ENCODE data around the gene WBP2NL.

Gene WBP2NL

GRCh38 chr22:41978732-41979131 lies 19.9 kb upstream of the WBP2NL start:
- DNase-seq (ENCODE audit: low read depth in 2 of 2) = no peak

- no peak for DNase-seq (ENCODE audit: low read depth in 2 of 2)
Observed at GRCh38 chr22:41979423-41980250, 19.0 kb upstream of the WBP2NL start.

DNA sequence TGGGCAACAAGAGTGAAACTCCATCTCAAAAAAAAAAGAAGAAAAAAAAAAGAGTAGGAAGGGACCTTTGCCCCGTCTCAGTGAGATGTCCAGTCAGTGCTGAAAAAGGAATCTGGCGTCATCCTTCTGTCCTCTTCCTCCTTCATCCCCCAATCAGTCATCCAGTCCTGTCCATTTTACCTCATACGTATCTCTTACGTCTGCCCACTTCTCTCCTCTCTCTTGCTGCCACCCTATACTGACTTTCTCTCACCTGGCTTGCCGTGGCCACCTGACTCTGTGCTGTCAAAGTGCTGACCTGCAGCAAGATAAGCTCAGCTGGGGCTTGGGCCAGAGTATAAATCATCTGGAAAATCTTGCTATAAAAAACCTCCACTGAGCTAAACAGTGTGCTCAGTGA lies 15.7 kb upstream of the WBP2NL start:
- DNase-seq (ENCODE audit: low read depth in 2 of 2) = no peak

DNA sequence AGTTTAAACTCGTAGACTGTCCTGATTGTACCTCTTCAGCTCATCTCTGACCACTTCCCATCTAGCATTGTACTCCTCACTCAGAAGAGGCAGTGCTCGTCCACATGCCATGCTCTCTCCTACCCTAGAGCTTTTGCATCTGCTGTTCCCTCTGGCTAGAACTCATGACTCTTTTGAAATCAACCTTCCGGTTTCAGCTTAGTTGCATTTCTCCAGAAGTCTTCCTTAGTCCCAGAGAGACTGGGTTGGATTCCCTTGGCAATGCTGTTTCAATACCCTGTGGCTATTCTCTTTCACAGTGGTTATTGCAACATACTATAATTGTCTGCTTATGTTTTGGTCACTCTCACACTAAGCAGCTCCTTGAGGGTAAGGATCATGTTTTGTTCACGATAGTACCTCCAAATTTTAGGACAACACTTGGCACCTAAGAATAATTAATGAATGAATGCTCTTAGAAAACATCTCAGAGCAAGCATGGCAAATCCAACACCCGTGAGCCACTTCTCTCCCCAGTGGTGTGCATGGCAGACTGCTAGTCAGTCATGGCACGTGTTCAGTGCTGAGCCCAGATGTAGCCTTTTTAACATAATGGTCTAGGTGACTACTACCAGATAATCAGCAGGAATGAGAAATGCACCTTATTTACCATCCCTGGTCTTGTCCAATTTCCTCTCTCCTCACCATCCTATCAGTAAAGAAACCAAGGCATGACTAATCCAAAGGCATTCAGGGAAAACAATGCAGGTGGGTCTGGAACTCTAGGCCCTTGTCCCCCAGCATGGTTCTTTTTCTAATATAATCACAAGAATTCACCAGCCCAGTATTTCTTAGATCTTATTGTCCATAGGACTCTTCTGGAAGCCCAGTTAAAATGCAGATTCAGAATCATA lies 14.8 kb upstream of the WBP2NL start:
- no peak for DNase-seq (ENCODE audit: low read depth in 2 of 2)

GRCh38 chr22:41987276-41987675 lies 11.3 kb upstream of the WBP2NL start:
- DNase-seq (ENCODE audit: low read depth in 2 of 2) = no peak

- no peak for DNase-seq (ENCODE audit: low read depth in 2 of 2)
Observed at GRCh38 chr22:41989246-41989645, 9.3 kb upstream of the WBP2NL start.

- no peak for DNase-seq (ENCODE audit: low read depth in 2 of 2)
Observed at GRCh38 chr22:41991111-41991510, 7.5 kb upstream of the WBP2NL start.

GRCh38 chr22:41992496-41992895 lies 6.1 kb upstream of the WBP2NL start:
- no peak for DNase-seq (ENCODE audit: low read depth in 2 of 2)

DNA sequence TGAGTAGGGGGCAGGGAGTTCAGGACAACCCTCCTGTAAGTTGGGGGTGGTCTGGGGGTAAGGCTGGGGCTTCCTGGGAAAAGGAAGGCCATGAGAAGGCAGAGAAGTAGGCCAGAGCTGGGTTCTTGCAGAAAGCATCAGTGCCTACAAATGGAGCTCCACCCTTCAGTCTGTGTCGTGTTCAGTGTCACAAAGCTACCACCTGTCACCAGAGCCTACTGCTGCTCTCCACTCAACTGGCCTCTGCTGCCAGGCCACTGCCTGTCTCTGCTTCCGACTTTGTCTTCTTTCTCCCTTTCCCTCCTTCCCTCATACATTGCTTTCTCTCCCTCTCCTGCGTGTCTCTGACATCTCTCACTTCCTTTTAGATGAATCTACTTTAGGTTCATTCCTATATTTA lies 3.4 kb upstream of the WBP2NL start:
- DNase-seq (ENCODE audit: low read depth in 2 of 2) = no peak

- no peak for DNase-seq (ENCODE audit: low read depth in 2 of 2)
Observed at GRCh38 chr22:41996826-41997225, 1.8 kb upstream of the WBP2NL start.

GRCh38 chr22:42000466-42000865 lies 1.9 kb downstream of the WBP2NL start:
- DNase-seq (ENCODE audit: low read depth in 2 of 2) = no peak

DNA sequence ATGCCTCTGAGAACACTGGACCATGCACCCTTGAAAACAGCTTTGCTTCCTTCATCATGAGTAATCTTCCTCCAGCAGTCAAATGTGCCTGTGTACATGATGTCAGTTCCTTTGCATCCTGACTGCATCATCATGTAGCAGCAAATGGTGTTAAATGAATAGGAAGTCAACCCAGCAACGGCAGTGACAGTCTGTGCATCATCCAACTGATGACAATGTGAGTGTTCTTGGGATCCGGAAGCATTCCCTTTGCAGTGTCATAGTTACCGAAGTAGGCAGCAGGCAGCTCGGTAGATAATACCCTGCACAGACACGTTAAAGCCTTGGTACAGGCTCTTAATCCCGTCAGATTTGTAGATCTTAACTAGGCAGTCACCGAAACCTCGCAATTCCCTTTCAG lies 2.5 kb downstream of the WBP2NL start:
- DNase-seq (ENCODE audit: low read depth in 2 of 2) = no peak

DNA sequence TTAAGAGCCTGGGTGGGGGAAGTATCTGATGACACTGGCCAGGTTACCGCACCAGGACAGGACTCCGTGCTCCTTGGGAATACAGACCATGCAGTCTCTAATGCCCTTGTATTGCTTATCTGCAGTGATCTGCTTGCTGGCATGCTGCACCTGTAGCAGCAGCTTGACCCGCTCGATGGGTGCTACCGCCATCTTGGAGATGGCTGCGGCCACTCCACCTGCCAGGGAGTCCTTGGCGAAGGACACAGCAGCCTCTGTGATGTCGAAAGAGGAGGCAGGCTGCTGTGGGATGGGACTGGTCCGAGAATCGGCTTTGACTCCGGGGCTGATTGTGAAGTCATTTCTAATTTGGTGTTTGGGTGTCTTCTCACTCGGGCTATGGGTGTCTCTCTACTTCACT lies 3.1 kb downstream of the WBP2NL start:
- DNase-seq (ENCODE audit: low read depth in 2 of 2) = no peak

DNA sequence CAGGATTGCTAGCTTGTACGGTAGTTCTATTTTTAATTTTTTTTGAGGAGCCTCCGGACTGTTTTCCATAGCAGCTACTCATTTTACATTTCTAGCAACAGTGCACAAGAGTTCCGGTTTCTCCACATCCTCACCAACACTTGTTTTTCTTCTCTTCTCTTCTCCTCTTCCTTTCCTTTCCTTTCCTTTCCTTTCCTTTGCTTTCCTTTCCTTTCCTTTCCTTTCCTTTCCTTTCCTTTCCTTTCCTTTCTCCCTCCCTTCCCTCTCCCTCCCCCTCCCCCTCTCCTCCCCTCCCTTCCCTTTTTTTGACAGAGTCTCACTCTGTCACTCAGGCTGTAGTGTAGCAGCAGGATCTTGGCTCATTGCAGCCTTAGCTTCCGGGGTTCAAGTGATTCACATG lies 9.3 kb downstream of the WBP2NL start:
- DNase-seq (ENCODE audit: low read depth in 2 of 2) = no peak

DNA sequence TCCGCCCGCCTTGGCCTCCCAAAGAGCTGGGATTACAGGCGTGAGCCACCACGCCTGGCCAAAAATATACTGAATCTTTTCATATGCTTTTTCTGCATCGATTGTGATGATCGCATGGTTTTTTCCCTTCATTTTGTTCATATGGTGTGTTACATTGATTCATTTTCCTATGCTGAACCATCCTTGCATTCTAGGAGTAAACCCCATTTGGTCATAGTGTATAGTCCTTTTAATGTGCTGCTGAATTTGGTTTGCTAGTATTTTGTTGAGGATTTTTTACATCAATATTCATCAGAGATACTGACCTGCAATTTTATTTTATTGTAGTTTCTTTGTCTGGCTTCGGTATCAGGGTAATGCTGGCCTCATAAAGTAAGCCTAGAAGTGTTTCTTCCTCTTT lies 12.2 kb downstream of the WBP2NL start:
- no peak for DNase-seq (ENCODE audit: low read depth in 2 of 2)

DNA sequence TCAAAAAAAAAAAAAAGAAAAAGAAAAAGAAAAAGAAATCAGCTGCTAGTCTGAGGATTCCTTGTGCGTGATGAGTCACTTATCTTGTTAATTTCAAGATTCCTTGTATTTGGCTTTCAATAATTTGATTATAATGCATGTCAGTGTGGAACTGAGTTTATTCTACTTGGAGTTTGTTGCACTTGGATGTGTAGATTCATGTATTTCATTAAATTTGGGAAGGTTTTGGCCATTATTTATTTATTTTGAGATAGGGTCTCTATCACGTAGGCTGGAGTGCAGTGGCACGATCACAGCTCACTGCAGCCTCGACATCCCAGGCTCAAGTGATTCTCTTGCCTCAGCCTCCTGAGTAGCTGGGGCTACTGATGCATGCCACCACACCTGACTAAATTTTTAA lies 14.8 kb downstream of the WBP2NL start:
- no peak for DNase-seq (ENCODE audit: low read depth in 2 of 2)

DNA sequence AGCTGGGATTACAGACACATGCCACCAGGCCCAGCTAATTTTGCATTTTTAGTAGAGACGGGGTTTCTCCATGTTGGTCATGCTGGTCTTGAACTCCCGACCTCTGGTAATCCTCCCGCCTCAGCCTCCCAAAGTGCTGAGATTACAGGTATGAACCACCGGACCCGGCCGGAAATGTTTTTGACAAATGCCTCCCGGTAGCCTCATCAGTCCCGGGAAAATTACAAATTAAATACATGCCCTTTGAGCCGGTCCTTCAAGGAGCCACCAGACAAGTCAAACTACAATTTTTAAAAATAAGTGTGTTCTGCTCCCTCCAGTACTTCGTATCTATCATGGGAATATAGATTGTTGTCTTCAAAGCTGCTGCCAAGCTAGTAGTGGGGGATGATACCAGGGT lies 17.5 kb downstream of the WBP2NL start:
- no peak for DNase-seq (ENCODE audit: low read depth in 2 of 2)

DNA sequence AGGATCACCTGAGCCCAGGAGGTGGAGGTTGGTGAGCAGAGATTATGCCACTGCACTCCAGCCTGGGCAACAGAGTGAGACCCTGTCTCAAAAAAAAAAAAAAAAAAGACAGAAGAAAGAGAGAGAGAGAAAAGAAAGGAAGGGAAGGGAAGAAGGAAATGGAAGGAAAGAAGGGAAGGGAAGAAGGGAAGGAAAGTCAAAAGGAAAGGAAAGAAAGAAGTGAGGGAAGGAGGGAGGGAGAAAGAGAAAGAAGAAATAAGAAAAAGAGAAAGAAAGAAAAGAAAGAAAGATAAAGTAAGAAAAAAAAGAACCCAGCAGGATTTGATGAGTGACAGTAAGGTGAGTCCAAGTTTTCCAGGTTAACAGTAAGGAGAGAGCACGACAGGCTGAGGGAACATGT lies 19.6 kb downstream of the WBP2NL start:
- DNase-seq (ENCODE audit: low read depth in 2 of 2) = no peak

DNA sequence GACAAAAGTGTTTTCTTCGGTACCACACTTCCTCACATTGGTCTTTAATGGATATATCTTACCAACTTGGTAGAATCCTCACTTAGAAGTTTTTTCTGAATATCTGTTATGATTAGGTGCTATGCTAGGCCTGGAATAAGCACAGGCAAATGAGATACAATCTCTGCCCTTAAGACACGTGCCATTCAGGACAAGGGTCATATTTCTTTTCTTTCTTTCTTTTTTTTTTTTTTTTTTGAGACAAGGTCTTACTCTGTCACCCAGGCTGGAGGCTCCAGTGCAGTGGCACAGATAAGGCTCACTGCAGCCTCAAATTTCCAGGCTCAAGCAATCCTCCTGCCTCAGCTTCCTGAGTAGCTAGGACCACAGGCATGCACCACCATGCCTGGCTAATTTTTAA lies 23.0 kb downstream of the WBP2NL start:
- DNase-seq (ENCODE audit: low read depth in 2 of 2) = no peak

DNA sequence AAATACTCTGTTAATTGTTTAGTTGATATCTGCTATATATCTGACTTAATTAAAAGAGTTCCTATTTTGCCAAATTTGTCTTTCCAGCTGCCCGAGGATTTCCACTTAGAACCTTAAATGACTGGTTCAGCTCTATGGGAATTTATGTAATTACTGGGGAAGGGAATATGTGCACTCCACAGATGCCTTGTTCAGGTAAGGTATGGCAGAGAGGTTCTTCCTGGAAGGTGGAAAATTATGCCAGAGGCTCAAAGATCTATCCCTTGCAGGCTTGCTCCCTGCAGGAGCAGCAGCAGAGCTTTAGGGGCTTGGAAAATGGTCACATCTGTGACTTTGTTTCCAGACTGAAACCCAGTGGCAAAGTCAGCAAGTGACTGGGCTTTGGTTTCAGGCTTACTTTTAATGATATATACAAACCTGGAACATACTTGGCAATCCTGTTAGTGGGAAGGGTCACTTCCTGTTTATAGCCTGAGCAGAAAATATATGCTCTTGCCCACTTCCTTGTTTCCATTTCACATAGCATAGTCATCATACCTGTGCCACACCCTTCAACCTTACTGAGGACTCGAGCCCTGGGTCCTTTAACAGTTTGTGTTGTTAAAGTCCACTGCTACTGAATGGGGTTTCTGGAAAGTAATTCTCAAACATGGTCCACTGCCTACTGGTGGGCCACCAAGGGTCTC lies 23.7 kb downstream of the WBP2NL start:
- no peak for DNase-seq (ENCODE audit: low read depth in 2 of 2)

DNA sequence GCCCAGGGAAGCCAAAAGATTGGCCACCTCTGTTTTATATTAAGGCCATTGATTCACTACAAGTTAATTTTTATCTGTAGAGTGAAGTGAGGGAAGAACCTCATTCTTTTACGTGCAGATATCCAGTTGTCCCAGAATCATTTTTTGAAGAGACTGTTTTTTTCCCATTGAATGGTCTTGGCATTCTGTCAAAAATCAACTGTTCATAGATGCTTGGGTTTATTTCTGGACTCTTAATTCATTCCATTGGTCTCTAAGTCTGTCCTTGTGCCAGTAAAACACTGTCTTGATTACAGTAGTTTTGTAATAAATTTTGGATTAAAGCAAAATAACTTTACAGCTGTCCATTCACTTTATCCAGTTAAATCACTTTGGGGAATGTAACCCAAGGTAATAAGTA lies 26.8 kb downstream of the WBP2NL start:
- no peak for DNase-seq (ENCODE audit: low read depth in 2 of 2)

DNA sequence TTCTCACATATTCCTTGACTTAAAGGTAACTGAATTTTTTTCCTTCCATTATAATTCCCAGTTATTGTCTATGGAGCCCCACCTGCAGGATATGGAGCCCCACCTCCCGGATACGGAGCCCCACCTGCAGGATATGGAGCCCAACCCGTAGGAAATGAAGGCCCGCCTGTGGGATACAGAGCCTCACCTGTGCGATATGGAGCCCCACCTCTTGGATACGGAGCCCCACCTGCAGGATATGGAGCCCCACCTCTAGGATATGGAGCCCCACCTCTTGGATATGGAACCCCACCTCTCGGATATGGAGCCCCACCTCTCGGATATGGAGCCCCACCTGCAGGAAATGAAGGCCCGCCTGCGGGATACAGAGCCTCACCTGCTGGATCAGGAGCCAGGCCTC lies 28.1 kb downstream of the WBP2NL start:
- DNase-seq (ENCODE audit: low read depth in 2 of 2) = no peak
